H4 (cell line): ENCODE measurements around the gene NUAK1. TPM values are rescaled to one million over a fixed set of nuclear protein-coding genes. Genes with fewer than 3 reads are reported as not detected.
"Not testable (repeated sequence)": the region's sequence is repeated elsewhere in the genome, so short reads cannot be mapped to it uniquely, and the experiment has no call there.

Experiments
- DNase-seq: peaks from one replicate; pipeline ENCODE4 v3.0.0-alpha.2; 2015; ENCODE audit warnings: low spot score
- total RNA-seq: library from RNA; depleted of rRNA; stranded (reverse); fragments of >200 nt; shearing (Covaris generic); gene quantifications from 2 replicates; pipeline ENCODE4 v1.2.3, GENCODE V29; 2014

Gene NUAK1
- total RNA-seq, 1 experiment from 2014 or later, result 9.4 TPM

- DNase-seq, result no peak
These were observed 9.2 kb upstream of the NUAK1 start for GRCh38 chr12:106147956-106148355.

DNA sequence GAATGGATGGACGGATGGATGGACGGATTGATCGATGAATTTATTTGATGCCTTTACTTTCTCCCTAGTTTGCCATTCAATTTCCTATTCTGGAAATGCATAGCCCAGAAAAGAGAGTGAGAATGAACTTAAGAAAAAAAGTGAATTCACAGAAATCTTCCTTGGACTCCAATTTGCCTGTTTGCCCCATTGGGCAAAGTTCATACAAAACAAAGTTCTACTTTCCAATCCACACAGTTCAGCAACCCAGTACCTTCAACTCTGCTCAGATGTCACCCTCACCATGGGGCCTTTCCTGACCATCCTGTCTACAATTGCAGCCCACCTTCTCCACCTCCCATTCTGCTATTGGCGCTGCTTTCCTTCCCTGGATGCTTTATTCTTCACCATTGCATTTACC is 8.2 kb upstream of the NUAK1 start:
- no peak for DNase-seq

DNA sequence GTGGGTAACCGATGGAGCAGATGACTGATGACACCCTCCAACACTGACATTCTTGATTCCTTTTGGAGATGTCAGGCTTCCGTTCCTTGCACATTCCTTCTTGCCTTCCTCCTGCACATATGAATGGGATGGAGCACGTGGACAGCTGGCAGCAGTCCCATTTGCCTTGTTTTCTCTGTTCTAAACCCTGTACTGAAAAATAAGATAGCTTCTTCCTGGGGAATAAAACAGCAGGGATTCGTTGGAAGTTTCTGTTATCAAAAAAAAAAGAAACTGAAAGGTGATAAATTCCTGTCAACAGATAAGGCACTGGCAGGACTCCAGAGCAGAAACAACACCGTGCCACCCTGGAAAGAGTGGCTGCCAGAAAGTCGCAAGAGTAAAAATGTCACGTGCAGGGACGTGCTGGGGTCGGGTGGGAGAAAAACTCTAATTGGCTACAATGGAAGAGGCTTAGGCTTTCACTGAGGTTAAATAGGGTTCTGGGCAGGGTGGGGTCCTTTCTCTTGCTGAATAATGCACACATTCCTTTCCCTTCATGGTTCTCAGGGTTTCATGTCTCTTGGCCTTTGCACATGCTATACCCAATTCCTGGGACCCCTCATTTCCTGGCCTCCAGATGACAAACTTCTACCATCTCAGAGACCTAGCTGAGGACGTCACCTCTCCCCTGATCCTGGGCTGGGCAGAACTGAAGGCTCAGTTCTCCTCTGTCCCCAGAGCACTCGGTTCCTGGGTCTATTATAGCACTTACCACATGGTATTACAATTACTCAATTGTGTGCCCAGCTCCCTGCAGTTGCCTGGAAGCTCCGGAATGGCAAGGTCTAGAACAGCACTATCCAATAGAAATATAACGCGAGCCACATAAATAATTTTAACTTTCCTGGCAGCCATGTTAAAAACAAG is 7.0 kb upstream of the NUAK1 start:
- no peak for DNase-seq

DNA sequence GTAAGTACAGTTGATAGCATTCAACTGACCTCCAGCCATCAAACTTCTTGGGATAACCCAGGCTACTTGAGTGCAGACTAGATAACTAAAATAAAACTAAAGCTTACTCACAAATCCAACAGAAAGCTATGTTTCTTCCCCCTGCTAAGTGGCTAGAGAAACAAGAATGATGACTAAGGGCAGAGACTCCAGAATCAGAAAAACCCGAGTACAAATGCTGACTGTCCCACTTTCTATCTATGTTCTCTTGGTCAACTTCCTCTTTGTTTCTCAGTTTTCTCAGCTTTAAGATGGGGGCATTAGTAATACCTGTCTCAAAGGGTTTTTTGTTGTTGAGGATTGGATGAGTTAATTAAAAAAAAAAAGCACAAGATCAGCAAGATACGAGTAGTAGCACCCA is 6.1 kb upstream of the NUAK1 start:
- no peak for DNase-seq

DNA sequence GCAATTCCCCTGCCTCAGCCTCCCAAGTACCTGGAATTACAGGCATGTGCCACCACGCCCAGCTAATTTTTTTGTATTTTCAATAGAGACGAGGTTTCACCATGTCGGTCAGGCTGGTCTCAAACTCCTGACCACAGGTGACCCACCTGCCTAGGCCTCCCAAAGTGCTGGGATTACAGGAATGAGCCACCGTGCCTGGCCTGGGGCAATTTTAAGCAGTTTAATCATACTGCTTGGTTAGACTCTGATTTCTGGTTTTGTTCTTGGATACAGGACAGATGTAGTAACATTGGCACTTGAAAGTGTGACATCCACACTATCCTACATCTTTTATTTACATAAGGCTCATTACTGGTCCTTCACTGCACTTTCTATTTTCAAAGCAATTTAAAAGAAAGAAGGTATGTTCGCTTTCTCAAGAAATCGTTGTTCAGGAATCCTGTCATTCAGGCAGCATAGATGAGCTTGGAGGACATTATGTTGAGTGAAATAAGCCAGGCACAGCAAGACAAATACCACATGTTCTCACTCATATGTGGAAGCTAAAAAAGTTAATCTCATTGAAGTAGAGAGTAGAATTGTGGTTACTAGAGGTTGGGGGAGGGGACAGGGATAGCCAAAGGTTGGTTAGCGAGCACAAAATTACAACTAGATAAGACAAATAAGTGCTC is 4.0 kb upstream of the NUAK1 start:
- DNase-seq, result no peak

DNA sequence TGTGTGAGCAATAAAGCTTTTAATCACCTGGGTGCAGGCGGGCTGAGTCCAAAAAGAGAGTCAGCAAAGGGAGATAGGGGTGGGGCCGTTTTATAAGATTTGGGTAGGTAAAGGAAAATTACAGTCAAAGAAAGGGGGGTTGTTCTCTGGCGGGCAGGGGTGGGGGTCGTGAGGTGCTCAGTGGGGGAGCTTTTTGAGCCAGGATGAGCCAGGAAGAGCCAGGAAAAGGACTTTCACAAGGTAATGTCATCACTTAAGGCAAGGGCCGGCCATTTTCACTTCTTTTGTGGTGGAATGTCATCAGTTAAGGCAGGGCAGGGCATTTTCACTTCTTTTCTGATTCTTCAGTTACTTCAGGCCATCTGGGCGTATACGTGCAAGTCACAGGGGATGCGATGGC is 3.2 kb upstream of the NUAK1 start:
- DNase-seq, result not testable (repeated sequence)

DNA sequence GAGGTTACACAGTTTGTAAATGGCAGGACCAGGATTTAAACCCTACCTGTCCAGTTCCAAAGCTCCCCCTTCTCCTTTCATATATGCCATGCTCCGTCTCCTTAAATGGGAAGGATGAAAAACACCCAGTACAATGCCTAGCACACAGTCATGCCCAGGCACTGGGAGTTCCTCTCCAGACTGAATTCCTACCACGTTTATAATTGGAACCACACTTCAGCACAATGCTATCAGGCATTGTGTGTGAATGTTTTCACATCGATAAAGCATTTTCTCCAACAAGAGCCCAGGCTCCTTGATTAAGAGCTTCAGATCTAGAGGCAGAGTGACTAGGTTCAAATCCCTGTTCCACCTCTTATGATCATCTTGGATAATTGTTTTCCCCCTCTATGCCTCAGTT is 2.7 kb upstream of the NUAK1 start:
- DNase-seq, result no peak

DNA sequence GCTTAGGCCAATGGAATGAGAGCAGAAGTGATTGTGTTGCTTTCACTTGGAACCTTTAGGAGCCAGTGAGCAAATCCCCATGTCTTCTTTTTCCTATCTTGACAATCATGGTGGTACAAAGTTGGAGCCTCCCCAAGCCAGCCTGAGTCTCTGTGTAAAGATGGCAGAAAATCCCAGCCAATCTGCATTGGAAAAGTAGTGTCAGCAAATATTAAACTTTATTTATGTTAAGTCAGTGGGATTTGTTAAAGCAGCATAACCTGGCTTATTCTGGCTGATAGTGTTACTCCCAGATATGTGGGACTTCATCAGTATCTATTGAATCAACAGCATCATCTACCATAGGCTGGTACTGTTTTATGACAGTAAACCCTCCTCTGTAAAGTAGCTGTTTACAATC is 2.2 kb upstream of the NUAK1 start:
- DNase-seq, result no peak

GRCh38 chr12:106140223-106140986 is 1.7 kb upstream of the NUAK1 start:
- DNase-seq, result no peak

DNA sequence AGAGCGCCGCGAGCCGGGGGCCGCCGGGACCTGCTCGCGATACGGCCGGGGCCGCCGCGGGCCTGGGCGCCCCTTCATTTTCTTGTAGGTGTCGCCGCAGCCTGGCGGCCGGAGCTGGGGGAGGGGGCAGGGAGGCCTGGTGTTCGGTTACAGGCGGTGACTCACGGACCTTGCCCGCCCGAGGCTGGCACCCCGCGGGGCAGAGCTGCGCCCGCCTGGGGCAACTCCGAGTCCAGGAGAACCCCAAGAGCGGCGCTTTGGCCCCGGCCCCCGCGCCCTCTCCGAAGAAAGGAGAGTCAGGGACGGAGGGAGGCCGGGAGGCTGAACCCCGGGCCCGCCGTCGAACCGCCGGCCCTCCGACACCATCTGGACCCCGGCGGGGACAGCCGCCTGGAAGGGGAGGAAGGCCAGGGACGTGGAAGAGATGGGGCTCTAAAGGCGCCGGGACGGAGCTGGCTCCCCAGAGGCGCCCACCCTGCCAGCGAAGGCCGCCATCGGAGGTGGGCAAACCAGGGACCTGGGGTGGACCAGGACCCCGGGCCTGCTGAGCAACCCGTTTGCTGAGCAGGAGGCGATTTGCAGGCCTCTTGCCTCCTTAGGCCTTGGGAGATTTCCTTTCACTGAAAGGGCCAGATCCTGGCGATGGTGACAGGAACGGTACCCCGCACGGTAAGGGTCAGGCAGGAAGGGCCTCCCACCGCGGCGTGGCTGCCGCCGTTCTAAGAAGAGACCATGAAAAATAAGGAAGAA is 843 bp upstream of the NUAK1 start:
- peak; percentile 69 for DNase-seq

DNA sequence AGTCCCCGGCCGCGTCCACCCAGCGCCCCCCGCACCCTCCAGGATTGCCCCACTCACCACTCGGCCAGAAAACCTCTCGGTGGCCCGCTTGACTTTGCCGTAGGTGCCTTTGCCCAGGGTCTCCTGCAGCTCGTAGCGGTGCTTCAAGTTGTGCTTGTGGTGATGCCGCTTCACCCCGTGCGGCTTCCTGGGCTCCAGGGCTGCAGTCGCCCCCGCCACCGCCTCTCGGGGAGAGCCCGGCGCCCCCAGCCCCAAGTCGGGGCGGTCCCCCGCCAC is 459 bp downstream of the NUAK1 start:
- DNase-seq, result no peak

DNA sequence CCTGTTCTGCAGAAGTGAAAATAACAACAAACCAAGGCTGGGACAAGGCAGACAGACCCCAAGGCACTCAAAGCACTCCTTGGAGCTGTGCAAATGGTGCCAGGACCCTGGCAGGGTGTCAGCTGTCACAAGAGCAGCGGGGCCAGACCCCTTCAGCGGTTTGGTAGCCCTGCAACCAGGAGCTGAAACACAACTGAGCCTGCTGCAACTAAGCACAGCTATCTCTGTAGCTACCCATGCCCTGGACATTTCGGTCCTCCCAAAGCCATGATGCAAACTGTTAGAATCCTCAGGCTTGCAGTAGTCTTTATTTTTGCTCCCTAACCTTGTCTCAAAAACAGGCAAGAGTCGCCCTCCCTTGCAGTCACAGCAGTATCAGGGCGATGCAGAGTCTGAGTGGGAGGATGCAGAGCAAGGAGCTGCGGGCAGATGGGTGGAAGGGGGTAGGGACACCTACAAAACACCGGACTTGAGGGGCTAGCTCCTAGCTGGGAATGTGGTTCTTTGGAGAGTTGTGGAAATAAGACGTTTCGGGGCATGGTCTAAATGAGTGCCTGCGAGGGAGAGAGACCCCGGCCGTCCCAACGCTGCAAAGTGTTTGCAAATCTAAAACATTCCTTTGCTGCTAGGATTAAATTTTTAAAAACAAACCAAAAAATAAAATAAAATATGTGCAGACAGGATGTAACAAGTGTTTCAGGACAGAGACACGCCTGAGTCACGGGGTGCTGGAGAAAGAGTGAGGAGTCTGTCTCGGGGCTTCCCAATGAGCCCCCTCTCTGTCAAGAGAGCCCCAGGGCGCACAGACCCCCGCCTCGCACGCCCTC is 1.0 kb downstream of the NUAK1 start:
- DNase-seq, result no peak

GRCh38 chr12:106136263-106136662 is 2.5 kb downstream of the NUAK1 start:
- peak; percentile 68 for DNase-seq

DNA sequence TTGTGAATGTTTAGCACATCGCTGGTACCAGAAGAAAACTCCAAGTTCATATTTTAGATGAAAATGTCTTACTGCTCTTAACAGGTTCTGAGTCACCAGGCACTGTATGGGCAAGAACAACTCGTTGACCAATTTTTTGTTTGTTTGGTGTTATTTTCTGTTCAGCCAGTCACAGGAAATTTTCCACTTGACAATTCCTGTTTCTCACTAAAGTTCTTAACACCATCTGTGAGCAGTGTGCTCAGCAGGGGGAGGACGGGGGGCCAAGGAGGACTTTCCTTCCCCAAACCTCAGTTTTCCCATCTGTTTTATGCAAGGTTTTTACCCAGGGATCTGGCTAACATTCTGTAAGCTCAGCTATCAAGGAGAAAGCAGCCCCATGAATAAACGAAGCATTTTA is 3.0 kb downstream of the NUAK1 start:
- no peak for DNase-seq

DNA sequence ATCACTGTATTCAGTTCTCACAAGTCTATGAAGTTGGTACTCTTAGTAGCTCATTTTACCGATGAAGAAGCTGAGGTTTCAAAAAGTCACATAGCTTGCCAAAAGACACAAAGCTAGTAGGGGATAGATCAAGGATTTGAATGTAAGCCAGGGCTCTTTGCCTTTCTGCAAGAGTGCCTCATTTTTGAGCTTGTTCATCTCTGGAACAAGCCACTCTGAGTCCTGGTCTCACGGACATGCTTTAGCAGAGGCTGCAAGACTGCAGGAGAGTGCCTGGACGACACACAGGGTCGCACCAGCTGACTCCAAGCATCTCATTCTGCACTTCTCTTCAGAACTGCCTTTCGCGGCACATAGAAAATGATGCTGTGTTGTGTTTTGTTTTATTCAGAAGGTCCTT is 3.7 kb downstream of the NUAK1 start:
- DNase-seq, result no peak

DNA sequence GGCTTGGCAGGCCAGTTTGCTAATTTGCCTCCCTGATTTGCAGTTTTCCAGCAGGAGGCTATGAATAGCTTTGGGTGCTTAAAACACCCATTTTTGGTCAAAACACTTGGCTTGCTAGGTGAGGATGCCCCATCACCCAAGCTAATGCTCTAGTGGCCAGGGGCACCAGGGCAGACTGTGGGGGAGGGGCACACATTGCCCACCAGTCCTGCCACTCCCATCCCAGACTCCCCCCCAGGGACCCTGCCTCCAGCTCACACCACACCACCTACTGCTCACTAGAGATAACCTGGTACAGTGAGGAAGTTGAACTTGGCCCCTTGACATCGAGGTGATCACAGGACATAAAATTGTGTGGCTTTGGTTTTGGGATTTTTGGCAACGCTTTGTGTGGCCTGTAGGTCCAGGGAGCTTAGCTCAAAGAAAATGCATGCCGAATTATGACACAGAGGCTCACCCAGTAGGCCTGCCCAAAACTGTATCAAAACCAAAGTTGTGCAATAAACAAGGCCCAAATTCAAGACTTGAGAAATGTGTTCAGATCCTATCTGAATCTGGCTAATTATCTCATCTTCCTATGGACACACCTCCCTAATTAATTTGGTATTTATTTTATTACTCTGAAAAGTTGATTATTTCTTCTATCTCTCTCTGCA is 4.3 kb downstream of the NUAK1 start:
- DNase-seq, result no peak

DNA sequence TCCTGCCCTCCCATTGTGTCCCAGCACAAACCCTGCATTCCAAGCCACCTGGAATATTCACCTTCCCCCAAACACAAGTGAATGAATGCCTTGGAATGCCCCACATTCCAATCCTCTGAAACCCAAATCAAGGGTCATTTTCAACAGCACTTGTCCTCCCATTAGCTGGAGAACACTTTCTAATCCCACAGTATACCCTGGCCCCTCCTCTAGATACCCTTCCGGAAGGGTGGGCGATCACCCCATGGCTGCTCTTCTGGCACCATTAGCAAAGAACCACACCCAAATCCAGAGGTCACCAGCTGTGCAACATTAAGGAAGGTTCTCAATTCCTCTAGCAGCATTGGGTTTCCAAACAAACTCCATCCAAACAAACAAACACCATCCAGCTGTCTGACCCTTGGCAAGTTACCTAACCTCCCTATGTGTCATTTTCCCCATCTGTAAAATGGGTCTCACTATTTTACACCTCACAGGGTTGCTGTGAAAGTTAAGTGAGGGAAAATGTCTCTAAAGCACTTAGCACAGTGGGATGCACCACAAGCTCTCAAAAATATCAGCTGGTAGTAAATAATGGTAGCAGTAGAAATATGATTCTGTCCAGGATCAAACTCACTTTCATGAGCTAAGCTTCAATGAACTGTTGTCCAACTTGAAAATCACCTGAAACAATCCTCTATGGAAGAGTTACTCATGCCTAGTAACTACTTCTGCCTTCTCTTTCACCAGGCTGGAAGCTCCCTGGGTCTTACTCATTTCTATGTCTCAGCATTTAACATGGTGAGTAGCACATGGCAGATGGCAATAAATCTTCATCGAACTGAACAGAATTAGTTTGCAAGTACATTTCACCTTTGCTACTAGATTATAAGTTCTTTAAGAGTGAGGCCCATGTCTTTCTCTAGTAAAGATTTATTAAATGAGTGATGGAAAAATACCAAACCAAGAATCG is 5.3 kb downstream of the NUAK1 start:
- no peak for DNase-seq

GRCh38 chr12:106132175-106133135 is 6.3 kb downstream of the NUAK1 start:
- DNase-seq, result no peak
